ENCODE measurements around the gene NAA38.

The NAA38 gene

GRCh38 chr17:7825206-7825990 lies 32.0 kb downstream of the NAA38 start:
- peak; percentile 13 for FAIRE-seq
- TF ChIP-seq POLR2A (IDR thresholded peaks at IDR 0.05; ENCODE audit: low read depth, low read length), result no peak
- TF ChIP-seq POLR2AphosphoS5 (IDR thresholded peaks at IDR 0.05; ENCODE audit: low read depth, low read length), result no peak
- no peak for TF ChIP-seq POU2F2 (IDR thresholded peaks at IDR 0.05; ENCODE audit: low read depth, low read length)
- TF ChIP-seq TAF1 (IDR thresholded peaks at IDR 0.05; ENCODE audit: low read depth, low read length), result no peak
- no peak for TF ChIP-seq PAX5 (IDR thresholded peaks at IDR 0.05; ENCODE audit: insufficient read depth, low read length, severe bottlenecking)
- TF ChIP-seq SPI1 (IDR thresholded peaks at IDR 0.05; ENCODE audit: low read depth, low read length), result no peak
- no peak for DNase-seq (ENCODE audit: insufficient read length, low spot score)

- TF ChIP-seq SPI1 (IDR thresholded peaks at IDR 0.05; ENCODE audit: low read depth, low read length) (no peak), POLR2AphosphoS5 (IDR thresholded peaks at IDR 0.05; ENCODE audit: low read depth, low read length) (no peak)
- FAIRE-seq (no peak), DNase-seq (ENCODE audit: insufficient read length, low spot score) (no peak)
Measured at GRCh38 chr17:7824021-7824924, 33.1 kb downstream of the NAA38 start.

GRCh38 chr17:7823581-7824001 lies 33.8 kb downstream of the NAA38 start:
- DNase-seq (ENCODE audit: insufficient read length, low spot score) (no peak), FAIRE-seq (no peak)
- TF ChIP-seq POLR2A (IDR thresholded peaks at IDR 0.05; ENCODE audit: low read depth, low read length) (no peak), POU2F2 (IDR thresholded peaks at IDR 0.05; ENCODE audit: low read depth, low read length) (no peak), POLR2AphosphoS5 (IDR thresholded peaks at IDR 0.05; ENCODE audit: low read depth, low read length) (no peak), PAX5 (IDR thresholded peaks at IDR 0.05; ENCODE audit: insufficient read depth, low read length, severe bottlenecking) (no peak), SPI1 (IDR thresholded peaks at IDR 0.05; ENCODE audit: low read depth, low read length) (no peak), TAF1 (IDR thresholded peaks at IDR 0.05; ENCODE audit: low read depth, low read length) (no peak)

- DNase-seq (ENCODE audit: insufficient read length, low spot score) (no peak), FAIRE-seq (no peak)
- TF ChIP-seq POLR2A (IDR thresholded peaks at IDR 0.05; ENCODE audit: low read depth, low read length) (no peak), SPI1 (IDR thresholded peaks at IDR 0.05; ENCODE audit: low read depth, low read length) (no peak), PAX5 (IDR thresholded peaks at IDR 0.05; ENCODE audit: insufficient read depth, low read length, severe bottlenecking) (no peak)
Measured at GRCh38 chr17:7822126-7822525, 35.2 kb downstream of the NAA38 start.

GRCh38 chr17:7820231-7820630 lies 37.1 kb downstream of the NAA38 start:
- no peak for TF ChIP-seq PAX5 (IDR thresholded peaks at IDR 0.05; ENCODE audit: insufficient read depth, low read length, severe bottlenecking)
- TF ChIP-seq POU2F2 (IDR thresholded peaks at IDR 0.05; ENCODE audit: low read depth, low read length), result no peak
- TF ChIP-seq SPI1 (IDR thresholded peaks at IDR 0.05; ENCODE audit: low read depth, low read length), result no peak
- TF ChIP-seq POLR2A (IDR thresholded peaks at IDR 0.05; ENCODE audit: low read depth, low read length), result no peak
- TF ChIP-seq POLR2AphosphoS5 (IDR thresholded peaks at IDR 0.05; ENCODE audit: low read depth, low read length), result no peak
- TF ChIP-seq TAF1 (IDR thresholded peaks at IDR 0.05; ENCODE audit: low read depth, low read length), result no peak
- DNase-seq (ENCODE audit: insufficient read length, low spot score), result no peak
- no peak for FAIRE-seq

- FAIRE-seq, result no peak
- TF ChIP-seq SPI1 (IDR thresholded peaks at IDR 0.05; ENCODE audit: low read depth, low read length) (no peak), TAF1 (IDR thresholded peaks at IDR 0.05; ENCODE audit: low read depth, low read length) (no peak)
- no peak for DNase-seq (ENCODE audit: insufficient read length, low spot score)
Measured at GRCh38 chr17:7818746-7819645, 38.4 kb downstream of the NAA38 start.

- DNase-seq (ENCODE audit: insufficient read length, low spot score), result no peak
- TF ChIP-seq POLR2A (IDR thresholded peaks at IDR 0.05; ENCODE audit: low read depth, low read length) (no peak), SPI1 (IDR thresholded peaks at IDR 0.05; ENCODE audit: low read depth, low read length) (no peak), PAX5 (IDR thresholded peaks at IDR 0.05; ENCODE audit: insufficient read depth, low read length, severe bottlenecking) (no peak), TAF1 (IDR thresholded peaks at IDR 0.05; ENCODE audit: low read depth, low read length) (no peak), POU2F2 (IDR thresholded peaks at IDR 0.05; ENCODE audit: low read depth, low read length) (no peak), POLR2AphosphoS5 (IDR thresholded peaks at IDR 0.05; ENCODE audit: low read depth, low read length) (no peak)
- FAIRE-seq, result no peak
Measured at GRCh38 chr17:7818026-7818425, 39.3 kb downstream of the NAA38 start.

- FAIRE-seq, result no peak
- DNase-seq (ENCODE audit: insufficient read length, low spot score), result no peak
- TF ChIP-seq POLR2A (IDR thresholded peaks at IDR 0.05; ENCODE audit: low read depth, low read length), result no peak
- no peak for TF ChIP-seq POLR2AphosphoS5 (IDR thresholded peaks at IDR 0.05; ENCODE audit: low read depth, low read length)
- no peak for TF ChIP-seq POU2F2 (IDR thresholded peaks at IDR 0.05; ENCODE audit: low read depth, low read length)
- TF ChIP-seq PAX5 (IDR thresholded peaks at IDR 0.05; ENCODE audit: insufficient read depth, low read length, severe bottlenecking), result no peak
- TF ChIP-seq TAF1 (IDR thresholded peaks at IDR 0.05; ENCODE audit: low read depth, low read length), result no peak
- TF ChIP-seq SPI1 (IDR thresholded peaks at IDR 0.05; ENCODE audit: low read depth, low read length), result no peak
Measured at GRCh38 chr17:7817643-7817964, 39.8 kb downstream of the NAA38 start.

- no peak for DNase-seq (ENCODE audit: insufficient read length, low spot score)
- no peak for FAIRE-seq
- TF ChIP-seq TAF1 (IDR thresholded peaks at IDR 0.05; ENCODE audit: low read depth, low read length), result no peak
- no peak for TF ChIP-seq POU2F2 (IDR thresholded peaks at IDR 0.05; ENCODE audit: low read depth, low read length)
- TF ChIP-seq POLR2A (IDR thresholded peaks at IDR 0.05; ENCODE audit: low read depth, low read length), result no peak
- TF ChIP-seq POLR2AphosphoS5 (IDR thresholded peaks at IDR 0.05; ENCODE audit: low read depth, low read length), result no peak
- TF ChIP-seq PAX5 (IDR thresholded peaks at IDR 0.05; ENCODE audit: insufficient read depth, low read length, severe bottlenecking), result no peak
- TF ChIP-seq SPI1 (IDR thresholded peaks at IDR 0.05; ENCODE audit: low read depth, low read length), result no peak
Measured at GRCh38 chr17:7816926-7817642, 40.3 kb downstream of the NAA38 start.
